H9 (cell line): ENCODE results near the gene CEP131. TPM values are rescaled to one million over a fixed set of nuclear protein-coding genes. Genes with fewer than 3 reads are reported as not detected.

Experiments used
- DNase-seq: peaks from one replicate; pipeline ENCODE4 v3.0.0-alpha.2; 2017
- H2AFZ ChIP-seq: one replicate; pipeline ENCODE4 v1.6.1; 2013; ENCODE audit warnings: mild to moderate bottlenecking, low read length, control low read depth, moderate library complexity
- H2AK5ac ChIP-seq: 2 replicates; pipeline ENCODE4 v1.6.1; 2013; ENCODE audit warnings: low read length, control low read depth, mixed read lengths; ENCODE audit not compliant: insufficient read length
- H2BK120ac ChIP-seq: one replicate; pipeline ENCODE4 v1.6.1; 2013; ENCODE audit warnings: low read depth, mild to moderate bottlenecking, low read length, control low read depth, inconsistent platforms; ENCODE audit not compliant: poor library complexity, severe bottlenecking
- H2BK12ac ChIP-seq: 2 replicates; pipeline ENCODE4 v1.6.1; 2013; ENCODE audit warnings: low read length, control low read depth, mixed read lengths, low read depth; ENCODE audit not compliant: insufficient read length
- H2BK15ac ChIP-seq: 2 replicates; pipeline ENCODE4 v1.6.1; 2013; ENCODE audit warnings: low read depth, low read length, control low read depth
- H2BK20ac ChIP-seq: one replicate; pipeline ENCODE4 v1.6.1; 2013; ENCODE audit warnings: low read depth, mild to moderate bottlenecking, low read length, control low read depth, inconsistent platforms; ENCODE audit not compliant: poor library complexity, severe bottlenecking
- H2BK5ac ChIP-seq: 2 replicates; pipeline ENCODE4 v1.6.1; 2013; ENCODE audit warnings: low read length, control low read depth, mixed read lengths; ENCODE audit not compliant: insufficient read length
- H3K14ac ChIP-seq: 2 replicates; pipeline ENCODE4 v1.6.1; 2013; ENCODE audit warnings: low read length, control low read depth; ENCODE audit not compliant: insufficient read depth
- H3K18ac ChIP-seq: 2 replicates; pipeline ENCODE4 v1.6.1; 2013; ENCODE audit warnings: low read depth, mild to moderate bottlenecking, mixed read lengths, low read length, control low read depth; ENCODE audit not compliant: insufficient read length
- H3K23ac ChIP-seq: 2 replicates; pipeline ENCODE4 v1.6.1; 2013; ENCODE audit warnings: low read length, control low read depth, mixed read lengths, low read depth; ENCODE audit not compliant: insufficient read length
- H3K23me2 ChIP-seq: 2 replicates; pipeline ENCODE4 v1.6.1; 2013; ENCODE audit warnings: low read depth, mild to moderate bottlenecking, mixed read lengths, low read length, control low read depth; ENCODE audit not compliant: insufficient read length, poor library complexity, severe bottlenecking
- H3K27ac ChIP-seq: 2 replicates; pipeline ENCODE4 v1.5.1; 2013; ENCODE audit warnings: low read length, control low read depth, mixed read lengths, low read depth; ENCODE audit not compliant: insufficient read length
- H3K27me3 ChIP-seq: 2 replicates; pipeline ENCODE4 v1.6.1; 2013; ENCODE audit warnings: low read length, control low read depth, inconsistent platforms; ENCODE audit not compliant: insufficient read depth
- H3K4ac ChIP-seq: 2 replicates; pipeline ENCODE4 v1.6.1; 2013; ENCODE audit warnings: low read depth, mild to moderate bottlenecking, control low read depth, inconsistent platforms, low read length, moderate library complexity
- H3K4me1 ChIP-seq: 2 replicates; pipeline ENCODE4 v1.6.1; 2013; ENCODE audit warnings: low read length, control low read depth, inconsistent platforms; ENCODE audit not compliant: insufficient read depth
- H3K4me2 ChIP-seq: 2 replicates; pipeline ENCODE4 v1.6.1; 2013; ENCODE audit warnings: low read length, control low read depth, mixed read lengths; ENCODE audit not compliant: insufficient read length, insufficient read depth
- H3K56ac ChIP-seq: 2 replicates; pipeline ENCODE4 v1.6.1; 2013; ENCODE audit warnings: low read depth, mild to moderate bottlenecking, mixed read lengths, low read length, control low read depth; ENCODE audit not compliant: insufficient read length
- H3K79me1 ChIP-seq: 2 replicates; pipeline ENCODE4 v1.6.1; 2013; ENCODE audit warnings: low read depth, mild to moderate bottlenecking, moderate library complexity, low read length, control low read depth, inconsistent platforms; ENCODE audit not compliant: insufficient read depth, poor library complexity, severe bottlenecking
- H3K79me2 ChIP-seq: 2 replicates; pipeline ENCODE4 v1.6.1; 2013; ENCODE audit warnings: low read length, control low read depth, inconsistent platforms; ENCODE audit not compliant: insufficient read depth
- H3K9ac ChIP-seq: 2 replicates; pipeline ENCODE4 v1.6.1; 2013; ENCODE audit warnings: low read length, control low read depth, mixed read lengths; ENCODE audit not compliant: insufficient read length; ENCODE audit errors: extremely low read depth
- H3K9me3 ChIP-seq: one replicate; pipeline ENCODE4 v1.6.1; 2013; ENCODE audit warnings: low read depth, low read length, inconsistent platforms; ENCODE audit not compliant: control insufficient read depth
- H3T11ph ChIP-seq: one replicate; pipeline ENCODE4 v1.6.1; 2013; ENCODE audit warnings: mild to moderate bottlenecking, low read length, control low read depth, inconsistent platforms
- H4K20me1 ChIP-seq: one replicate; pipeline ENCODE4 v1.6.1; 2013; ENCODE audit not compliant: control insufficient read depth, insufficient read length, insufficient read depth
- H4K5ac ChIP-seq: 2 replicates; pipeline ENCODE4 v1.6.1; 2013; ENCODE audit warnings: low read depth, mild to moderate bottlenecking, mixed read lengths, low read length, control low read depth; ENCODE audit not compliant: insufficient read length
- H4K8ac ChIP-seq: replicated peaks from 2 replicates; pipeline ENCODE4 v1.6.1; 2013; ENCODE audit warnings: low read length, control low read depth, mixed read lengths, low read depth; ENCODE audit not compliant: insufficient read length
- H4K91ac ChIP-seq: 2 replicates; pipeline ENCODE4 v1.6.1; 2013; ENCODE audit warnings: low read depth, mild to moderate bottlenecking, moderate library complexity, mixed read lengths, low read length, control low read depth; ENCODE audit not compliant: insufficient read length
- H3K27ac Mint-ChIP-seq, 3 experiments: 2 replicates in 2 of 3; 3 replicates in 1 of 3; pipeline ENCODE4 v1.8.0; 2020 to 2021; ENCODE audit warnings: mixed read lengths in 3 of 3, mild to moderate bottlenecking in 1 of 3, moderate library complexity in 1 of 3
- H3K27me3 Mint-ChIP-seq: 2 replicates; pipeline ENCODE4 v1.8.0; 2021; ENCODE audit warnings: low read depth, mild to moderate bottlenecking, moderate library complexity, mixed read lengths
- H3K36me3 Mint-ChIP-seq, 3 experiments: 2 replicates in 2 of 3; 3 replicates in 1 of 3; pipeline ENCODE4 v1.8.0; 2020 to 2021; ENCODE audit warnings: low read depth in 3 of 3, mixed read lengths in 3 of 3; ENCODE audit not compliant: insufficient read depth in 1 of 3
- H3K4me1 Mint-ChIP-seq, 2 experiments: 2 replicates each; pipeline ENCODE4 v1.8.0; 2020; ENCODE audit warnings: mixed read lengths in 2 of 2
- H3K4me3 Mint-ChIP-seq, 2 experiments: 2 replicates in 1 of 2; 3 replicates in 1 of 2; pipeline ENCODE4 v1.8.0; 2020 to 2021; ENCODE audit warnings: mild to moderate bottlenecking in 2 of 2, mixed read lengths in 2 of 2, moderate library complexity in 1 of 2
- H3K9me3 Mint-ChIP-seq, 2 experiments: 2 replicates in 1 of 2; 3 replicates in 1 of 2; pipeline ENCODE4 v1.8.0; 2020; ENCODE audit warnings: mild to moderate bottlenecking in 2 of 2, mixed read lengths in 2 of 2, moderate library complexity in 1 of 2
- CTCF ChIP-seq: fragments of 200-600 bp; sonication (generic); conservative IDR thresholded peaks from 3 replicates; pipeline ENCODE4 v1.8.0; 2021; ENCODE audit warnings: antibody characterized with exemption, mild to moderate bottlenecking
- WGBS: extraction: QIAGEN DNeasy Blood & Tissue Kit; methylation state at CpG from one replicate; pipeline ENCODE4 v1.1.7; 2013; ENCODE audit warnings: missing lambda C conversion rate, low lambda C conversion rate, mixed read lengths; ENCODE audit not compliant: insufficient read length; ENCODE audit errors: extremely low coverage; 5-methylcytosine and 5-hydroxymethylcytosine counted together
- total RNA-seq: library from RNA; stranded (reverse); gene quantifications from 2 replicates; pipeline ENCODE4 v1.2.1, GENCODE V29; 2021

CEP131 gene
- total RNA-seq, 1 experiment from 2014 or later = 16.3 TPM

GRCh38 chr17:81245024-81245664, 22.4 kb upstream of the CEP131 start:
- Histone ChIP-seq H3K9ac (no peak overlapping the region), H3K23me2 (peaks cover under 1% of the 10 kb centered on the region), H2BK20ac (no peak overlapping the region), H3K18ac (no peak overlapping the region), H3K4ac (no peak overlapping the region), H4K91ac (no peak overlapping the region), H3K27me3 (no peaks in the 10 kb centered on the region), H3K23ac (no peak overlapping the region), H3K4me2 (no peak overlapping the region), H2AK5ac (no peak overlapping the region), H3K14ac (no peak overlapping the region; the same call in 1 of the 2 replicates), H3T11ph (no peak overlapping the region), H4K20me1 (peaks cover 3% of the 10 kb centered on the region), H3K9me3 (no peaks in the 10 kb centered on the region), H3K27ac (no peak overlapping the region), H4K5ac (no peak overlapping the region), H2BK12ac (no peak overlapping the region), H2BK5ac (no peak overlapping the region), H2AFZ (no peak overlapping the region), H2BK15ac (no peak overlapping the region), H2BK120ac (no peak overlapping the region), H3K79me2 (no peaks in the 10 kb centered on the region; the same call in 1 of the 2 replicates), H3K4me1 (no peaks in the 10 kb centered on the region), H4K8ac (no peak overlapping the region), H3K79me1 (peaks cover 2% of the 10 kb centered on the region), H3K56ac (no peak overlapping the region)
- DNase-seq = no peak
- Mint-ChIP-seq H3K4me1 (peaks cover 11 to 23% of the 10 kb centered on the region in 2 experiments), H3K27me3 (peaks cover 3% of the 10 kb centered on the region), H3K36me3 (peaks cover 4 to 16% (median 15%) of the 10 kb centered on the region in 3 experiments; a peak in 6 of 7 replicates), H3K9me3 (no peaks in the 10 kb centered on the region; a peak in 1 of 5 replicates), H3K4me3 (no peak overlapping the region; a peak in 1 of 5 replicates), H3K27ac (0 out of 7 replicates have a peak overlapping the region, but pooled peaks of 1 of the 3 experiments have one; percentile 36)
- TF ChIP-seq CTCF = no peak
- WGBS = no CpG with 5 or more reads among the region's 25 CpGs
